ENCODE measurements around the gene KCNB1.

Gene KCNB1

DNA sequence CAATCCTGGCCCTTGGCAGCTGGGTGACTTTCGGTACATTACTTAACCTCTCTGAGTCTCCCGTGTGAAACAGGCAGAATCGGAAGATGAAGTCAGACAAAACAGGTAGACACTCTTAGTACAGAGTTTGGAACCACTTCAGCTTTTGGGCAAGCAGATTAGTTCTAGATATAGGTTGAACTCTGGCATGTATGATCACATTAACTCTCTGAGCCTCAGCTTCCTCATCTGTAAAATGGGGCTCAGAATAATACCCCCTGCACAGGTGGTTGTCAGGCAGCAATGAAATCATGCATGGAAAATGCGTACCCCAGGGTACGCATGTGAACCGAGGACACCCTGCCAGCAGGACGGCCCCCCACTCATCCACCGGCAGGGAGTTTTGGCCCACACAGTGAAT, 87.7 kb downstream of the KCNB1 start:
- TF ChIP-seq, protein P1, sequence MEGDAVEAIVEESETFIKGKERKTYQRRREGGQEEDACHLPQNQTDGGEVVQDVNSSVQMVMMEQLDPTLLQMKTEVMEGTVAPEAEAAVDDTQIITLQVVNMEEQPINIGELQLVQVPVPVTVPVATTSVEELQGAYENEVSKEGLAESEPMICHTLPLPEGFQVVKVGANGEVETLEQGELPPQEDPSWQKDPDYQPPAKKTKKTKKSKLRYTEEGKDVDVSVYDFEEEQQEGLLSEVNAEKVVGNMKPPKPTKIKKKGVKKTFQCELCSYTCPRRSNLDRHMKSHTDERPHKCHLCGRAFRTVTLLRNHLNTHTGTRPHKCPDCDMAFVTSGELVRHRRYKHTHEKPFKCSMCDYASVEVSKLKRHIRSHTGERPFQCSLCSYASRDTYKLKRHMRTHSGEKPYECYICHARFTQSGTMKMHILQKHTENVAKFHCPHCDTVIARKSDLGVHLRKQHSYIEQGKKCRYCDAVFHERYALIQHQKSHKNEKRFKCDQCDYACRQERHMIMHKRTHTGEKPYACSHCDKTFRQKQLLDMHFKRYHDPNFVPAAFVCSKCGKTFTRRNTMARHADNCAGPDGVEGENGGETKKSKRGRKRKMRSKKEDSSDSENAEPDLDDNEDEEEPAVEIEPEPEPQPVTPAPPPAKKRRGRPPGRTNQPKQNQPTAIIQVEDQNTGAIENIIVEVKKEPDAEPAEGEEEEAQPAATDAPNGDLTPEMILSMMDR (IDR thresholded peaks at IDR 0.05; ENCODE audit: control extremely low read depth, extremely low read depth, low read depth, missing control alignments), result no peak
- no peak for DNase-seq (ENCODE audit: extremely low spot score)
- POLR2A ChIA-PET, result no interaction called here
- CTCF ChIA-PET, result interaction anchor here (2.4 kb wide), 1 partner anchor 10 kb away, joined by 16 read pairs; no protein-coding TSS in a partner anchor

- TF ChIP-seq, protein P1 (IDR thresholded peaks at IDR 0.05; ENCODE audit: control extremely low read depth, extremely low read depth, low read depth, missing control alignments), result no peak
- POLR2A ChIA-PET, result no interaction called here
- CTCF ChIA-PET, result interaction anchor here (2.4 kb wide), 1 partner anchor 10 kb away, joined by 16 read pairs; no protein-coding TSS in a partner anchor
- DNase-seq (ENCODE audit: extremely low spot score), result no peak
These were observed 88.2 kb downstream of the KCNB1 start for GRCh38 chr20:49394264-49394663.

DNA sequence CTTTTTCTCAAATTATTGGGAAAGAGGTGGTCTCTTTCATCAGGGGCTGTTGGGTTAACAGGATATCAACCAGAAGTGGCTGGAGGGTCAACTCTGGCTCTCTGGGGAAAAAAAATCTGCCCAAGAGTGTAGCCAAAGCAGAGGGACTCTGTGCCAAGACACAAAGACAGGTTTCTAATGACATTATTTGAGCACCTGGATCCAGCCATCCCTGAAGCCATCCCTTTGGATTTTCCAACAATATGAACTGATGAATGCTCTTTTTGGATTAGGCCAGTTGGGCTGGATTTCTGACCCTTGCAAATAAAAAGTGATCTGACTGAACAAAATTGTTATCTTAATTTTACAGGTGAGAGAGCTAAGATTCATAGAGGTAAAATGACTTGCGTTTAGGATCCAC, 88.7 kb downstream of the KCNB1 start:
- TF ChIP-seq, protein P1 (IDR thresholded peaks at IDR 0.05; ENCODE audit: control extremely low read depth, extremely low read depth, low read depth, missing control alignments), result no peak
- no peak for DNase-seq (ENCODE audit: extremely low spot score)
- ChIA-PET CTCF (interaction anchor here (2.4 kb wide), 1 partner anchor 9 kb away, joined by 16 read pairs; no protein-coding TSS in a partner anchor), POLR2A (no interaction called here)

- CTCF ChIA-PET, result no interaction called here
- TF ChIP-seq, protein P1 (IDR thresholded peaks at IDR 0.05; ENCODE audit: control extremely low read depth, extremely low read depth, low read depth, missing control alignments), result no peak
- DNase-seq (ENCODE audit: extremely low spot score), result no peak
- POLR2A ChIA-PET, result no interaction called here
These were observed 89.7 kb downstream of the KCNB1 start for GRCh38 chr20:49392745-49393144.

- POLR2A ChIA-PET, result no interaction called here
- CTCF ChIA-PET, result no interaction called here
- DNase-seq (ENCODE audit: extremely low spot score), result no peak
- TF ChIP-seq, protein P1 (IDR thresholded peaks at IDR 0.05; ENCODE audit: control extremely low read depth, extremely low read depth, low read depth, missing control alignments), result no peak
These were observed 90.8 kb downstream of the KCNB1 start for GRCh38 chr20:49391404-49392245.

GRCh38 chr20:49389854-49390253, 92.6 kb downstream of the KCNB1 start:
- CTCF ChIA-PET, result interaction anchor here (1.2 to 1.3 kb wide), 2 partner anchors 11 to 145 kb away, joined by 3 read pairs; no protein-coding TSS in a partner anchor
- no peak for DNase-seq (ENCODE audit: extremely low spot score)
- TF ChIP-seq, protein P1 (IDR thresholded peaks at IDR 0.05; ENCODE audit: control extremely low read depth, extremely low read depth, low read depth, missing control alignments), result no peak
- POLR2A ChIA-PET, result no interaction called here
